Cardiac muscle cell (in vitro differentiated cells and primary cell): ENCODE results near the gene MIGA1. TPM values are rescaled to one million over a fixed set of nuclear protein-coding genes. Genes with fewer than 3 reads are reported as not detected.
"Not testable (repeated sequence)": the region's sequence is repeated elsewhere in the genome, so short reads cannot be mapped to it uniquely, and the experiment has no call there.

ENCODE experiments used
- DNase-seq, 2 donors: peaks; one replicate each; pipeline versions ENCODE4 v3.0.0 to v3.0.0-alpha.2; 2010 to 2017; ENCODE audit warnings: low read depth in 1 of 2, low spot score in 1 of 2
- H3K27ac ChIP-seq: fragments of 200-600 bp; sonication (generic); 2 replicates; pipeline ENCODE4 v1.5.1; 2016
- H3K27me3 ChIP-seq: fragments of 200-600 bp; sonication (generic); 2 replicates; pipeline ENCODE4 v1.6.0; 2016; ENCODE audit warnings: control low read depth
- H3K36me3 ChIP-seq: fragments of 200-600 bp; sonication (generic); 2 replicates; pipeline ENCODE4 v1.5.1; 2016; ENCODE audit warnings: control low read depth
- H3K4me1 ChIP-seq: fragments of 200-600 bp; sonication (generic); 2 replicates; pipeline ENCODE4 v1.8.1; 2017; ENCODE audit warnings: low read depth, mild to moderate bottlenecking, mixed run types
- H3K4me3 ChIP-seq: fragments of 200-600 bp; sonication (generic); 2 replicates; pipeline ENCODE4 v1.5.1; 2016; ENCODE audit warnings: mild to moderate bottlenecking
- H3K9me3 ChIP-seq: fragments of 200-600 bp; sonication (generic); 2 replicates; pipeline ENCODE4 v1.5.1; 2017; ENCODE audit warnings: low read depth, mild to moderate bottlenecking, control low read depth
- polyA plus RNA-seq: library from polyadenylated mRNA; unstranded; fragments of >200 nt; fragmentation: Nextera tagmentation; extraction: Ambion mirVana; gene quantifications from 2 replicates; pipeline ENCODE4 v1.2.1, GENCODE V29; 2016
- total RNA-seq: library from RNA; depleted of rRNA; stranded (reverse); fragments of >200 nt; gene quantifications from 2 replicates; pipeline ENCODE4 v1.2.3, GENCODE V29; 2016
- TF ChIP-seq, protein P1 (sequence below): IDR thresholded peaks from 2 replicates; pipeline ENCODE4 v1.5.1; 2012; ENCODE audit warnings: low read depth, mild to moderate bottlenecking, low read length

Gene MIGA1
- total and polyA plus RNA-seq, 2 experiments from 2014 or later, result 4.9 to 7.5 TPM

DNA sequence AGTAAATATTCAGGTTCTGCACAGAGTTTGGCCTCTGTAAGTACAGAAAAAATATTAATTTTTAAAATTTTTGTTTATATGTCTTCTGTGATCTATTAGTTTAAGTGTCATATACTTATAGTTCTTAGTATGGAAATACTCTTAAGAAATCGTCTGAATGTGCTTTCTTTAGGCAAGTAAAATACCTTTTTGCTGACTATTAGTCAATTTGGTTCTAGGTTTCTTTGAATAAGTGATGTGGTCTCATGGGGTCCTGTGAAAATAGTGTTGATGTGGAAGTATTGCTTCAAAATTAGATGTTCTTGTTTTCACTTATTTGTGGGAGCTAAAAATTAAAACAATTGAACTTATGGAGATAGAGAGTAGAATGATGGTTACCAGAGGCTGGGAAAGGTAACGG lies 23.9 kb downstream of the MIGA1 start:
- Histone ChIP-seq H3K27ac (no peak overlapping the region), H3K27me3 (no peaks in the 10 kb centered on the region), H3K4me1 (no peaks in the 10 kb centered on the region), H3K9me3 (no peaks in the 10 kb centered on the region), H3K4me3 (no peak overlapping the region), H3K36me3 (peaks cover 22% of the 10 kb centered on the region)
- DNase-seq, result no peak
- TF ChIP-seq, protein P1, sequence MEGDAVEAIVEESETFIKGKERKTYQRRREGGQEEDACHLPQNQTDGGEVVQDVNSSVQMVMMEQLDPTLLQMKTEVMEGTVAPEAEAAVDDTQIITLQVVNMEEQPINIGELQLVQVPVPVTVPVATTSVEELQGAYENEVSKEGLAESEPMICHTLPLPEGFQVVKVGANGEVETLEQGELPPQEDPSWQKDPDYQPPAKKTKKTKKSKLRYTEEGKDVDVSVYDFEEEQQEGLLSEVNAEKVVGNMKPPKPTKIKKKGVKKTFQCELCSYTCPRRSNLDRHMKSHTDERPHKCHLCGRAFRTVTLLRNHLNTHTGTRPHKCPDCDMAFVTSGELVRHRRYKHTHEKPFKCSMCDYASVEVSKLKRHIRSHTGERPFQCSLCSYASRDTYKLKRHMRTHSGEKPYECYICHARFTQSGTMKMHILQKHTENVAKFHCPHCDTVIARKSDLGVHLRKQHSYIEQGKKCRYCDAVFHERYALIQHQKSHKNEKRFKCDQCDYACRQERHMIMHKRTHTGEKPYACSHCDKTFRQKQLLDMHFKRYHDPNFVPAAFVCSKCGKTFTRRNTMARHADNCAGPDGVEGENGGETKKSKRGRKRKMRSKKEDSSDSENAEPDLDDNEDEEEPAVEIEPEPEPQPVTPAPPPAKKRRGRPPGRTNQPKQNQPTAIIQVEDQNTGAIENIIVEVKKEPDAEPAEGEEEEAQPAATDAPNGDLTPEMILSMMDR, result no peak

DNA sequence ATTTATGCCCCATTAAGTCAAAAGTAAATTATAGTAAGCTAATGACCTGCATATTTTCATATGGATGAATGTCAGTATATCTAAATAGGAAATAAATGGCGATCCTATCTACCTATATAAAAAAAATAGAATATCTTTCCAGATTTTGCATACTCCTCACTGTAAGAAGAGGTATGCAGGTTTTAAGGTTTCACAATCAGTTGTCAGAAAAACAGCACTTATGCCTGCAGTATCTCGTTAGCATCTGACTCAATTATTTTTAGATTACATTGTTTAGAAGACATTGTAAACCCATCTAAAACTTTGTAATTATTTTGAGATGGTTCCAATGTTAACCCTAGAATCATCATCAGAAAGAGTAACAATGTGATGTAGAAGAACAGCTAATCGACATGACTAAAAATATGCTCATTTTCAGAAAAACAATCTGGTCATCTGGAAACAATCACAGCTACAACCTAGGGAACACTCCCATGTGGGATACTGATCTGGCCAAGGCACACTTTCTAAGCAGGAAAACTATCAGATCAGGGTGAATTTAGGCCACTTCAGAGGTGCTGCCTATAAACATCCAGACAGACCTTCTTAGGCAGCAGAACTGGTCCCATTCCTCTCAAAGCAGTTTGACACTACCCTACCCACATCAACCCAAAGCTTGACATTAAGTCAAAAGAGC lies 30.5 kb downstream of the MIGA1 start:
- not testable (repeated sequence) for H3K9me3 ChIP-seq, H3K27me3 ChIP-seq, H3K4me3 ChIP-seq, H3K27ac ChIP-seq, DNase-seq, H3K4me1 ChIP-seq
- peaks cover 27% of the 10 kb centered on the region for H3K36me3 ChIP-seq

DNA sequence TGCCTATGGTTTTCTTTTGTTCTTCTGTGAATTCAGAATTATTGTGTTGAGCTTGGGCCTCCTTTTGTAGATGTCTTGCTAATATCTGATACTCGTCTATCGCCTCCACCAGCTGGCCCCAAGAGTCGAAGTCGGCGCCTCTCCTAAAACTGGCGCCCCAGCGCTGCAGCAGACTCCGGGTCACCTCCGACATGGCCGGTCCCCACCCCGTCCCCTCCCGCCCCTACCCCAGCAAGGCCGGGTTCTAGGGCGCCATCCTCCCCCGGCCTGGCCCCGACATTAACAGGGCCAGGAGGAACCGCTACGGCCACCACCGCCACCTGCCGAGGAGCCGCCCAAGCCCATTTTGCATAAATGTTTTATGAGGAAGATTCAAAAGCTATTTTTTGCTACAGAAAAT lies 32.1 kb downstream of the MIGA1 start:
- not testable (repeated sequence) for H3K4me1 ChIP-seq, H3K4me3 ChIP-seq
- peaks cover 34% of the 10 kb centered on the region for H3K36me3 ChIP-seq

DNA sequence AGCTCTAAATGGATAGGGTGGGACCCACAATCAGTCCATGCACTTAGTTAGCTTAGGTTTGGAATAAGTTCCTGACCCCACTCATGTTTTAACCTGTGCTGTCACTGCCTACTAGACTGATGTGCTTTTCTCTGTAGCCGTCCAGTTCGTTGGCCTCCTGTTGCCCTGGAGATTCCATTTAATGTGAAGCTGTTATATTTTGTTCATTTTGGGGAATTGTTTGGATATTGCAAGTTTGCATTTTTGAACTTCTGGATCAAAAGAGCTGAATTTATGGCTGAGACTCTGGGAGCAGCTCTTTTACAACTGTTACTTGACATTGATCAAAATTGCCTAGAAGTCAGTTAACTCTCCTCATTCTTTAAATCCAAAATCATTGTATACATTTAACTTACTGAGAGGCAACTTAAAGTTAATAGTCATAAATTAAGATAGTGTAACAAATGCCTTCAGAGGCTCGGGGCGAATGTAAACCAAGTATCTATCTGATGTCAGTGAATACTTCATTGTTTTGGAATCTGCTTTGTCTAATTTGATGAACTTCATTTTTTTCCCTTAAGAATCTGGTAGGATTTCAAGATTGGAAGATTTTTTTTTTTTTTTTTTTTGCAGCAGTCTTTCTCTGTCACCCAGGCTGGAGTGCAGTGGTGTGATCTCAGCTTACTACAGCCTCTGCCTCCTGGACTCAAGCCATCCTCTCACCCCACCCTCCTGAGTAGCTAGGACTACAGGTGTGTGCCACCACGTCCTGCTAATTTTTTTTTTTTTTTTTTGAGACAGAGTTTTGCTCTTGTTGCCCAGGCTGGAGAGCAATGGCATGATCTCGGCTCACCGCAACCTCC lies 38.1 kb downstream of the MIGA1 start:
- TF ChIP-seq, protein P1, result no peak
- H3K4me1 ChIP-seq, result no peaks in the 10 kb centered on the region
- no peak overlapping the region for H3K27ac ChIP-seq
- DNase-seq, result no peak
- H3K4me3 ChIP-seq, result no peak overlapping the region
- peaks cover 22% of the 10 kb centered on the region for H3K36me3 ChIP-seq
- H3K27me3 ChIP-seq, result no peaks in the 10 kb centered on the region
- no peaks in the 10 kb centered on the region for H3K9me3 ChIP-seq

More for the DNA sequence above, 32.1 kb downstream of the MIGA1 start:
- DNase-seq, H3K27ac ChIP-seq, H3K27me3 ChIP-seq, H3K9me3 ChIP-seq: not testable (repeated sequence)

DNA sequence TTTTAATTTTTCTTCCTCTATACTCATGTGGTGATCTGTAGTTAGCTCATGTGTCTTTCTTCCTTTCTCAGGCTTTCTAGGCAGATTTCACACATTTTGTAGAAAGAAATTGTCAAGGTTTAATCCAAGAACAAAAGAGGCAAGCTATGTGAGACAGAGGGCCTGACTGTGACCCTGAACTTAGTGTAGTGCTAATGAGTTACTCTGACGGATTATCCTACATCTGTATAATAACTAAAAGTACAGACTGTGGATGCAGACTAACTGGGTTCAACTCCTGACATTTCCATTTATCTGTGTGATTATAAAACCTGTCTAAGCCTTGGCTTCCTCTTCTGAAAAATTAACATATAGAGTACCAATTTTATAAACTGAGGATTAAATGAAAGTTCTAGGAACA lies 40.7 kb downstream of the MIGA1 start:
- Histone ChIP-seq H3K27ac (no peak overlapping the region), H3K4me3 (no peak overlapping the region), H3K27me3 (no peaks in the 10 kb centered on the region), H3K4me1 (no peaks in the 10 kb centered on the region), H3K36me3 (peaks cover 13% of the 10 kb centered on the region), H3K9me3 (no peaks in the 10 kb centered on the region)
- DNase-seq, result no peak
- TF ChIP-seq, protein P1, result no peak

DNA sequence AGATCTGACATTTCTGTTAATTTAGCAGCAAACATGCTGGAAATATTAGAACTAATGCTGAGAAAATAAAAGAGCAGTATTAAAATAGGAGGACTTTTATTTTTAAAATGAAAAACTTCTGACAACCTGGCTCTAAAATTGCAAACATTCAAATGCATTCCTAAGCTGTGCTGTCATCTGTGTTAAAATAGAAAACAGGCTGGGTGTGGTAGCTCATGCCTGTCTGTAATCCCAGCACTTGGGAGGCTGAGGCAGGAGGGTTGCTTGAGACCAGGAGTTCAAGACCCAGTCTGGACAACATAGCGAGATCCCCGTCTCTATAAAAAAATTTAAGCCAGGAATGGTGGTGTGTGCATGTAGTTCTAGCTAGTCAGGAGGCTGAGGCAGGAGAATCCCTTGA lies 44.6 kb downstream of the MIGA1 start:
- H3K4me1 ChIP-seq, result no peaks in the 10 kb centered on the region
- H3K9me3 ChIP-seq, result no peaks in the 10 kb centered on the region
- H3K27ac ChIP-seq, result no peak overlapping the region
- TF ChIP-seq, protein P1, result no peak
- H3K27me3 ChIP-seq, result no peaks in the 10 kb centered on the region
- H3K4me3 ChIP-seq, result no peak overlapping the region
- peak in 1 of 2 donors; percentile 62 for DNase-seq
- no peaks in the 10 kb centered on the region for H3K36me3 ChIP-seq
